Panc1 (cell line): ENCODE measurements around the gene KRTAP5-2. TPM values are rescaled to one million over a fixed set of nuclear protein-coding genes. Genes with fewer than 3 reads are reported as not detected.

Experiments used
- ATAC-seq: fragments of 200-7000 bp; cut with Tn5 transposase; 2 replicates; pipeline ENCODE4 v1.9.1; 2020; ENCODE audit warnings: mild to moderate bottlenecking, moderate library complexity
- BruUV-seq: library from RNA; stranded (reverse); fragments of 400-500 nt; replicated peaks from 2 replicates; lab custom pipeline; 2021; lab: Mats Ljungman, UMichigan
- CTCF ChIA-PET: fragments of 300-600 bp; sonication (Branson Sonifier 250); formaldehyde crosslinking; loops from one replicate; lab custom pipeline; 2022; ENCODE audit warnings: antibody characterized with exemption; lab: Charles Lee
- POLR2A ChIA-PET: fragments of 300-600 bp; sonication (Branson Sonifier 250); formaldehyde crosslinking; loops from one replicate; lab custom pipeline; 2022; ENCODE audit warnings: antibody characterized with exemption; lab: Charles Lee
- DNase-seq: peaks from one replicate; pipeline ENCODE4 v3.0.0-alpha.2; 2010; ENCODE audit warnings: low read depth, low spot score
- H3K27ac ChIP-seq: 2 replicates; pipeline ENCODE4 v1.5.1; 2011; ENCODE audit warnings: mild to moderate bottlenecking, low read length, inconsistent platforms
- H3K27me3 ChIP-seq: fragments of 200-500 bp; sonication (Bioruptor generic); 2 replicates; pipeline ENCODE4 v1.6.0; 2014; ENCODE audit warnings: low read length, inconsistent platforms; ENCODE audit not compliant: control insufficient read depth, insufficient read depth
- H3K36me3 ChIP-seq: fragments of 200-500 bp; sonication (Bioruptor generic); 2 replicates; pipeline ENCODE4 v1.5.1; 2014; ENCODE audit warnings: inconsistent platforms, mild to moderate bottlenecking, low read length, moderate library complexity; ENCODE audit not compliant: control insufficient read depth, insufficient read depth
- H3K4me1 ChIP-seq: 2 replicates; pipeline ENCODE4 v1.5.1; 2011; ENCODE audit warnings: inconsistent platforms, mild to moderate bottlenecking, low read length, moderate library complexity; ENCODE audit not compliant: control insufficient read depth, insufficient read depth
- H3K4me3 ChIP-seq, 2 experiments: 2 replicates each; pipeline ENCODE4 v1.5.1; 2011 to 2012; ENCODE audit warnings: low read depth in 2 of 2, low read length in 2 of 2, mild to moderate bottlenecking in 2 of 2, inconsistent platforms in 1 of 2, moderate library complexity in 1 of 2
- H3K9me3 ChIP-seq: fragments of 200-500 bp; sonication (Bioruptor generic); 2 replicates; pipeline ENCODE4 v1.5.1; 2014; ENCODE audit warnings: low read depth, mild to moderate bottlenecking, inconsistent platforms, low read length, moderate library complexity; ENCODE audit not compliant: control insufficient read depth, insufficient read depth
- POLR2AphosphoS5 ChIP-seq: IDR thresholded peaks from 2 replicates; pipeline ENCODE4 v1.6.1; 2012; ENCODE audit warnings: mild to moderate bottlenecking, low read depth, low read length, moderate library complexity
- SIN3A ChIP-seq: IDR thresholded peaks from 2 replicates; pipeline ENCODE4 v1.6.1; 2012; ENCODE audit warnings: low read depth, mild to moderate bottlenecking, low read length, moderate library complexity, borderline replicate concordance; ENCODE audit not compliant: insufficient read depth
- TCF7L2 ChIP-seq: IDR thresholded peaks from 2 replicates; pipeline ENCODE4 v1.6.1; 2011; ENCODE audit warnings: mild to moderate bottlenecking, low read depth, low read length, inconsistent platforms
- in situ Hi-C: cut with HindIII; loops from 2 replicates; pipeline ENCODE4 v1.10.0; 2016; ENCODE audit warnings: low sequenced_read_pairs, low pct_unique_long_range_greater_than_20kb
- intact Hi-C: fragments of 100-400 bp; cut with micrococcal nuclease; formaldehyde crosslinking; loops from one replicate; pipeline ENCODE4 v1.10.0; 2022; ENCODE audit not compliant: unreplicated experiment
- total RNA-seq: library from RNA; stranded (reverse); gene quantifications from one replicate; pipeline ENCODE4 v1.2.1, GENCODE V29; 2021; ENCODE audit not compliant: unreplicated experiment
- TF ChIP-seq, protein P1 (sequence below), 2 experiments: IDR thresholded peaks; 2 replicates each; pipeline ENCODE4 v1.6.1; 2011 to 2012; ENCODE audit warnings: low read depth in 2 of 2, control low read depth in 1 of 2, low read length in 1 of 2, mild to moderate bottlenecking in 1 of 2, moderate library complexity in 1 of 2; ENCODE audit not compliant: insufficient read depth in 1 of 2
- TF ChIP-seq, protein P2 (sequence below): fragments of 450-650 bp; IDR thresholded peaks from 2 replicates; pipeline ENCODE4 v1.5.1; 2017; ENCODE audit warnings: mild to moderate bottlenecking

KRTAP5-2 gene
- total RNA-seq, 1 experiment from 2014 or later = not detected

DNA sequence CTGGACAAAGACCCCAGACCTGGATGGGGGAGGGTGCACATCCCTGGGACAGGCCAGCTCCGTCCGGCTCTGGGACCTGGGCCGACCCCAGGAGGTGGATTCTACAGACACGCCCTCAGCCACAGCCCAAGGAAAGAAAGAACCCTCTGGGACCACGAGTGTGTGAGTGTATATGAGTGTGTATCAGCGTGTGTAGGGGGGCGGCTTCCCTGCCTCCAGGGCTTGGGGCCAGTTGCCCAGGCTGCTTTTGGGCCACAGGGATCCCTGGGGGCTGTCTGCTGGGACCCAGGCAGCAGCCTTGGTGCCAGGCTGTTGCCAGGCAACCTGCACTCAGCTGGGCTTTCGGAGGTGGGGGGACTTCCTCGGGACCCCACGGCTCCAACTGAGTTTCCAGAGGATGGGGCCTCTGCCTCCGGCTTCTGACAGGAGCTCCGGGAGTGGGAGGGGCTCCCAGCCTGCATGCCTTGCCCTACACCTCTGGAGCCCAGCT is 34.9 kb downstream of the KRTAP5-2 start:
- BruUV-seq = no TSS peak
- H3K36me3 ChIP-seq = no peaks in the 10 kb centered on the region
- DNase-seq (no peak), ATAC-seq (no peak)
- H3K9me3 ChIP-seq = no peaks in the 10 kb centered on the region
- ChIA-PET CTCF (no interaction called here), POLR2A (no interaction called here)
- H3K27me3 ChIP-seq = no peaks in the 10 kb centered on the region
- TF ChIP-seq TCF7L2 (no peak), SIN3A (no peak), POLR2AphosphoS5 (no peak)
- TF ChIP-seq, protein P1, sequence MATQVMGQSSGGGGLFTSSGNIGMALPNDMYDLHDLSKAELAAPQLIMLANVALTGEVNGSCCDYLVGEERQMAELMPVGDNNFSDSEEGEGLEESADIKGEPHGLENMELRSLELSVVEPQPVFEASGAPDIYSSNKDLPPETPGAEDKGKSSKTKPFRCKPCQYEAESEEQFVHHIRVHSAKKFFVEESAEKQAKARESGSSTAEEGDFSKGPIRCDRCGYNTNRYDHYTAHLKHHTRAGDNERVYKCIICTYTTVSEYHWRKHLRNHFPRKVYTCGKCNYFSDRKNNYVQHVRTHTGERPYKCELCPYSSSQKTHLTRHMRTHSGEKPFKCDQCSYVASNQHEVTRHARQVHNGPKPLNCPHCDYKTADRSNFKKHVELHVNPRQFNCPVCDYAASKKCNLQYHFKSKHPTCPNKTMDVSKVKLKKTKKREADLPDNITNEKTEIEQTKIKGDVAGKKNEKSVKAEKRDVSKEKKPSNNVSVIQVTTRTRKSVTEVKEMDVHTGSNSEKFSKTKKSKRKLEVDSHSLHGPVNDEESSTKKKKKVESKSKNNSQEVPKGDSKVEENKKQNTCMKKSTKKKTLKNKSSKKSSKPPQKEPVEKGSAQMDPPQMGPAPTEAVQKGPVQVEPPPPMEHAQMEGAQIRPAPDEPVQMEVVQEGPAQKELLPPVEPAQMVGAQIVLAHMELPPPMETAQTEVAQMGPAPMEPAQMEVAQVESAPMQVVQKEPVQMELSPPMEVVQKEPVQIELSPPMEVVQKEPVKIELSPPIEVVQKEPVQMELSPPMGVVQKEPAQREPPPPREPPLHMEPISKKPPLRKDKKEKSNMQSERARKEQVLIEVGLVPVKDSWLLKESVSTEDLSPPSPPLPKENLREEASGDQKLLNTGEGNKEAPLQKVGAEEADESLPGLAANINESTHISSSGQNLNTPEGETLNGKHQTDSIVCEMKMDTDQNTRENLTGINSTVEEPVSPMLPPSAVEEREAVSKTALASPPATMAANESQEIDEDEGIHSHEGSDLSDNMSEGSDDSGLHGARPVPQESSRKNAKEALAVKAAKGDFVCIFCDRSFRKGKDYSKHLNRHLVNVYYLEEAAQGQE (IDR thresholded peaks at IDR 0.05; ENCODE audit: insufficient read depth in 1 of 2, low read depth in 2 of 2, low read length in 1 of 2) = no peak
- TF ChIP-seq, protein P2, sequence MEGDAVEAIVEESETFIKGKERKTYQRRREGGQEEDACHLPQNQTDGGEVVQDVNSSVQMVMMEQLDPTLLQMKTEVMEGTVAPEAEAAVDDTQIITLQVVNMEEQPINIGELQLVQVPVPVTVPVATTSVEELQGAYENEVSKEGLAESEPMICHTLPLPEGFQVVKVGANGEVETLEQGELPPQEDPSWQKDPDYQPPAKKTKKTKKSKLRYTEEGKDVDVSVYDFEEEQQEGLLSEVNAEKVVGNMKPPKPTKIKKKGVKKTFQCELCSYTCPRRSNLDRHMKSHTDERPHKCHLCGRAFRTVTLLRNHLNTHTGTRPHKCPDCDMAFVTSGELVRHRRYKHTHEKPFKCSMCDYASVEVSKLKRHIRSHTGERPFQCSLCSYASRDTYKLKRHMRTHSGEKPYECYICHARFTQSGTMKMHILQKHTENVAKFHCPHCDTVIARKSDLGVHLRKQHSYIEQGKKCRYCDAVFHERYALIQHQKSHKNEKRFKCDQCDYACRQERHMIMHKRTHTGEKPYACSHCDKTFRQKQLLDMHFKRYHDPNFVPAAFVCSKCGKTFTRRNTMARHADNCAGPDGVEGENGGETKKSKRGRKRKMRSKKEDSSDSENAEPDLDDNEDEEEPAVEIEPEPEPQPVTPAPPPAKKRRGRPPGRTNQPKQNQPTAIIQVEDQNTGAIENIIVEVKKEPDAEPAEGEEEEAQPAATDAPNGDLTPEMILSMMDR = no peak
- intact Hi-C loops (no loop called here), in situ Hi-C loops (no loop called here)
- H3K4me3 ChIP-seq = no peak overlapping the region
- peaks cover 17% of the 10 kb centered on the region for H3K4me1 ChIP-seq
- no peak overlapping the region for H3K27ac ChIP-seq

- no peak for TF ChIP-seq POLR2AphosphoS5
- TF ChIP-seq, protein P2 = no peak
- TF ChIP-seq SIN3A = no peak
- no peak for TF ChIP-seq TCF7L2
- TF ChIP-seq, protein P1 (IDR thresholded peaks at IDR 0.05; ENCODE audit: insufficient read depth in 1 of 2, low read depth in 2 of 2, low read length in 1 of 2) = no peak
- intact Hi-C loops (no loop called here), in situ Hi-C loops (no loop called here)
- Histone ChIP-seq H3K4me1 (peaks cover 17% of the 10 kb centered on the region), H3K27ac (no peak overlapping the region), H3K36me3 (no peaks in the 10 kb centered on the region), H3K9me3 (no peaks in the 10 kb centered on the region), H3K4me3 (no peak overlapping the region), H3K27me3 (no peaks in the 10 kb centered on the region)
- no peak for DNase-seq
- no TSS peak for BruUV-seq
- ATAC-seq = no peak
- ChIA-PET POLR2A (no interaction called here), CTCF (no interaction called here)
Observed at GRCh38 chr11:1562469-1563148, 35.5 kb downstream of the KRTAP5-2 start.
